ENCODE results near the gene LIMD2.

Gene LIMD2

DNA sequence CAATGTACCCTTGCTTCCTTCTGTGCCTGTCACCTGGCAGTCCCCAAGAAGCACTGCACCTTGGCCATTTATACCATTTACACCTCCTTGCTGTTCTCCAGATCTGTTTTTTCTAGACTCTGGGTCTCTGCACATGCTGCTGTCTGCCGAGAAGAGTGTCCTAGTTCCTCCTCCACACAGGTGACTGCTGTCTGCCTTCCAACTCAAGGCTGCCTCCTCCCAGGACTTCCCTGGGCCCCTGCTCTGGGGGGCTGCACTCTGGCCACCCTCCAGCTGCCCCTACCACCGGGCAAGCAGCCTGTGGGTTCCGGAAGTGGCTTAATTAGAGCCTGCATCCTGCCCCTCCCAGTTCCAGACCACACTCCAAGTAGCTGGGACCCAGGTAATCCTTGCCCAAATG, 5.7 kb upstream of the LIMD2 start:
- in situ Hi-C loops (cut with HindIII; ENCODE audit: low sequenced_read_pairs), result no loop called here
- DNase-seq (ENCODE audit: low read depth, low spot score), result no peak
- TF ChIP-seq, protein P1, sequence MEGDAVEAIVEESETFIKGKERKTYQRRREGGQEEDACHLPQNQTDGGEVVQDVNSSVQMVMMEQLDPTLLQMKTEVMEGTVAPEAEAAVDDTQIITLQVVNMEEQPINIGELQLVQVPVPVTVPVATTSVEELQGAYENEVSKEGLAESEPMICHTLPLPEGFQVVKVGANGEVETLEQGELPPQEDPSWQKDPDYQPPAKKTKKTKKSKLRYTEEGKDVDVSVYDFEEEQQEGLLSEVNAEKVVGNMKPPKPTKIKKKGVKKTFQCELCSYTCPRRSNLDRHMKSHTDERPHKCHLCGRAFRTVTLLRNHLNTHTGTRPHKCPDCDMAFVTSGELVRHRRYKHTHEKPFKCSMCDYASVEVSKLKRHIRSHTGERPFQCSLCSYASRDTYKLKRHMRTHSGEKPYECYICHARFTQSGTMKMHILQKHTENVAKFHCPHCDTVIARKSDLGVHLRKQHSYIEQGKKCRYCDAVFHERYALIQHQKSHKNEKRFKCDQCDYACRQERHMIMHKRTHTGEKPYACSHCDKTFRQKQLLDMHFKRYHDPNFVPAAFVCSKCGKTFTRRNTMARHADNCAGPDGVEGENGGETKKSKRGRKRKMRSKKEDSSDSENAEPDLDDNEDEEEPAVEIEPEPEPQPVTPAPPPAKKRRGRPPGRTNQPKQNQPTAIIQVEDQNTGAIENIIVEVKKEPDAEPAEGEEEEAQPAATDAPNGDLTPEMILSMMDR (IDR thresholded peaks at IDR 0.05; ENCODE audit: low read depth, low read length), result no peak
- no peak overlapping the region for H3K4me3 ChIP-seq (ENCODE audit: low read depth, low read length)

DNA sequence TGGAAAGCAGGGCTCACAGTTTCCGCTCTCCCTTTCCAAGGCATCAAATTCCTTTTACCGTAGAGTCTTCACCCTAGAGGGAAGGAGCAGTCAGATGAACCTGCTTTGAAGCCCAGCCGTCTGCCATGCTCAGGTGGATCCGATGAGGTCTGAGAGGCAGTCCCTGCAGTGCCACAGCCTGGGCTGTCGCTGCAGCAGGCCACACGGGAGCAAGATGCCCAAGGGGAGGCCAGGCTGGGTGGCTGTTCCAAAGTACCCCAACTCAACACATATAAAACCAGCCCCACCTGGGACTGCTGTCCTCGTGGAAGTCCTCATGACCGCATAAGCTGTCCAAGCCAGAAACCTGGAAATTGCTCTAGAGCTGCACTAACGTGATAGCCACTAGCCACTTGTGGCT, 4.9 kb upstream of the LIMD2 start:
- TF ChIP-seq, protein P1 (IDR thresholded peaks at IDR 0.05; ENCODE audit: low read depth, low read length), result no peak
- DNase-seq (ENCODE audit: low read depth, low spot score), result no peak
- H3K4me3 ChIP-seq (ENCODE audit: low read depth, low read length), result no peak overlapping the region
- in situ Hi-C loops (cut with HindIII; ENCODE audit: low sequenced_read_pairs), result no loop called here

DNA sequence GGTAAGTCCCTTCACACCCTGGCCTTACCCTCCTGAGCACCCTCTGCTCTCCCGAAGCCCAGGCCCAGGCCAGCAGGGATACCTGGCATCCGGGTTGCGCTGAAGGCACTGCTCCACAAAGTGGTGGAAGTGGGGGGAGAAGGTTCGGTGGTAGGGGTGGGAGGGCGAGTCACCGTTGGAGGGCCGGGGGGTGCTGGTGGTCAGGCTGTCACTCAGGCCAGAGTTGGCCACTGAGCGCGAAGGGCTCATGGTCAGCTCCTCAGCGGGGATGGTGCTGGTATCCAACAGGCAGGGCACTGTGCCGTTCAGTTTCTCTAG, 4.3 kb upstream of the LIMD2 start:
- H3K4me3 ChIP-seq (ENCODE audit: low read depth, low read length), result no peak overlapping the region
- in situ Hi-C loops (cut with HindIII; ENCODE audit: low sequenced_read_pairs), result no loop called here
- no peak for DNase-seq (ENCODE audit: low read depth, low spot score)
- TF ChIP-seq, protein P1 (IDR thresholded peaks at IDR 0.05; ENCODE audit: low read depth, low read length), result no peak

DNA sequence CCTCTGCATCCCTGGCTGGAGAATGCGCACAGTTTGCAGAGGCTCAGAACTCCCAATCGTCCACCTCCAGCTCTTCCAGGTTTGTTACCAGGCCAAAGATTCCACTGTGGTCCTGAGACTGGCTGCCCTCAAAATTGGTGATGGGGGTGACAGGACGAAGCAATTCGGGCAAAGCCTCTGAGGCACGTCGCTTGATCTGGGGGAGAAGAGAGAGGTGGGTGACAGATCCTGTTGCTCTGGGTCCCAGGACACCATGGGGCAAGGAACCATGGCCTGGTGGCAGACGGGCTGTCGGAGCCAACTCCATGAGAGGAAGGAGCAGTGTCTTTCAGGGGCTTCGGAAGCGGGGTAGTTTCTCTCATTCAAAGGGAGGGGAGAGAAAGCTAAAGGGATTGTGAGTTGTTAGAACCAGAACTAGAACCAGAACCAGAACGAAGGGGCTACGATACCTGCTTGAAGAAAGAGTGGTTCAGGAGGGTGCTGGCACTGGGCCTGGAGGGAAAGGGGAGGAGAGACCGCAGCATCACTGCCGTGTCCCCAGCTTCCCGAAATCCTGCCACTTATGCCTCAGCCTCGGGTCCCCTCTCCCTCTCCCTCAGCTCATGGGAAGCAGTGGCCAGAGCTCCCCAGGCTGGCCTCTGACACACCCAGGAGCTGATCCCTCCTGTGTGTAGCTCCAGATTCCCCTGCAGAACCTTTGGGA, 3.8 kb upstream of the LIMD2 start:
- TF ChIP-seq, protein P1 (IDR thresholded peaks at IDR 0.05; ENCODE audit: low read depth, low read length), result no peak
- H3K4me3 ChIP-seq (ENCODE audit: low read depth, low read length), result no peak overlapping the region
- in situ Hi-C loops (cut with HindIII; ENCODE audit: low sequenced_read_pairs), result no loop called here
- DNase-seq (ENCODE audit: low read depth, low spot score), result no peak

DNA sequence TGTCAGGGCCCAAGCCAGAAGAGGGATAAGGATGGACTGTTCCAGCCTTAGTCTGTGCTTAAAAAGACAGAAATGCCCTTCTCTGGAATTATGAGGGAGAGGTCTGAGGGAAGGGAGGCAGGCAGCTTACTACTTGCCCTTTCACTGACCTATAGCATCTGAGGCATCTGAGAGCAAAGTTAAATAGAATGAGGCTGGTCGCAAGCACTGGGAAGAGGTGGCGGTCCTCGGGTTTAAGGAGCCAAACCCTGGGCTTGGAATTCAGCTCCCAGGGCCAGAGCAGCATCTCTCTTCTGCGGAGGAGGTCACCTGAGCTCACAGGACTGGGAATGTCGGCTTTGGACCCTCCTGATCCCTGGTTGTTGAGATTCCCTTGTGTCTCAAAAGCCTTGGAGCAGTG, 3.1 kb upstream of the LIMD2 start:
- no peak for DNase-seq (ENCODE audit: low read depth, low spot score)
- H3K4me3 ChIP-seq (ENCODE audit: low read depth, low read length), result no peak overlapping the region
- TF ChIP-seq, protein P1 (IDR thresholded peaks at IDR 0.05; ENCODE audit: low read depth, low read length), result no peak
- in situ Hi-C loops (cut with HindIII; ENCODE audit: low sequenced_read_pairs), result no loop called here

DNA sequence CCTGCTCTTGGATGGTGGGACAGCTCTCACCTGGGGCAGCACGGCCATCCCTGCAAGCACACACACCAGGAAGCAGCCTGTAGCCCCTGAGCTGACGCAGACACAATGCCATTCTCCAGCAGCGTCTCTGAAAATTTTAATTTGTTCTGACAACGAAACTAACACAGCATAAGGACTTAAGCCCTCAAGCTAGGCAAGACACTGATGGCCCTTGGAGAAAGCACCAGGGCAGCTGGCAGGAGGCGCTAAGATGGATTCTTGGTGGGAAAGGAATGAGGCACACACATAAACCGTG, 2.7 kb upstream of the LIMD2 start:
- in situ Hi-C loops (cut with HindIII; ENCODE audit: low sequenced_read_pairs), result no loop called here
- H3K4me3 ChIP-seq (ENCODE audit: low read depth, low read length), result no peak overlapping the region
- TF ChIP-seq, protein P1 (IDR thresholded peaks at IDR 0.05; ENCODE audit: low read depth, low read length), result no peak
- DNase-seq (ENCODE audit: low read depth, low spot score), result no peak
